Measurements from ENCODE around the gene SCRN2.

DNA sequence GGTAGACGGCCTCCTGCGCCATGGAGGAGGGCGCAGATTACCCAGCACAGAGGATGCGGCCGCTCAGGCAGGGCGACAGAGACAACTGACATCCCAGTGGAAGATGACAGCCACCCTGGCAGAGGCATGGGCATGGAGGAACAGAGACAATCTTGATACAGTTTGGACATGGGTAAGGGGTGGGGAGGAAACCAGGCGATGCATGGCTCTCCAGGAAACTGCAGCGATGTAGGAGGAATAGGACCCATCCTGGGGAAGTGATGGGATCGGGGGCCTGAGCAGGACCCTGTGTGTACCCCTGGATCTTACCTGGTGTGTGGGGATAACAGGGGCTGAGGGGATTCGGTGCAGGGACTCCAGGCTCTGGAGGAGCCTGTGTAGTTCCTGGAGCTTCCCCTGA lies 24.1 kb downstream of the SCRN2 start:
- TF ChIP-seq, protein P1, sequence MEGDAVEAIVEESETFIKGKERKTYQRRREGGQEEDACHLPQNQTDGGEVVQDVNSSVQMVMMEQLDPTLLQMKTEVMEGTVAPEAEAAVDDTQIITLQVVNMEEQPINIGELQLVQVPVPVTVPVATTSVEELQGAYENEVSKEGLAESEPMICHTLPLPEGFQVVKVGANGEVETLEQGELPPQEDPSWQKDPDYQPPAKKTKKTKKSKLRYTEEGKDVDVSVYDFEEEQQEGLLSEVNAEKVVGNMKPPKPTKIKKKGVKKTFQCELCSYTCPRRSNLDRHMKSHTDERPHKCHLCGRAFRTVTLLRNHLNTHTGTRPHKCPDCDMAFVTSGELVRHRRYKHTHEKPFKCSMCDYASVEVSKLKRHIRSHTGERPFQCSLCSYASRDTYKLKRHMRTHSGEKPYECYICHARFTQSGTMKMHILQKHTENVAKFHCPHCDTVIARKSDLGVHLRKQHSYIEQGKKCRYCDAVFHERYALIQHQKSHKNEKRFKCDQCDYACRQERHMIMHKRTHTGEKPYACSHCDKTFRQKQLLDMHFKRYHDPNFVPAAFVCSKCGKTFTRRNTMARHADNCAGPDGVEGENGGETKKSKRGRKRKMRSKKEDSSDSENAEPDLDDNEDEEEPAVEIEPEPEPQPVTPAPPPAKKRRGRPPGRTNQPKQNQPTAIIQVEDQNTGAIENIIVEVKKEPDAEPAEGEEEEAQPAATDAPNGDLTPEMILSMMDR (conservative IDR thresholded peaks at IDR 0.05; ENCODE audit: low read depth, low read length): no peak
- no peak for TF ChIP-seq EZH2phosphoT487 (IDR thresholded peaks at IDR 0.05; ENCODE audit: borderline replicate concordance, low read length)
- TF ChIP-seq EZH2 (IDR thresholded peaks at IDR 0.05; ENCODE audit: low read length, unreplicated experiment): no peak

Measured in PC-3 (cell line).